Measurements from ENCODE around the gene DSCAM.

GRCh38 chr21:40208948-40209345, 638.0 kb downstream of the DSCAM start:
- TF ChIP-seq CTCF (IDR thresholded peaks at IDR 0.05; ENCODE audit: extremely low read depth in 1 of 2, insufficient read depth in 1 of 2, low read depth in 1 of 2, low read length in 2 of 2) = no peak
- TF ChIP-seq MYC (IDR thresholded peaks at IDR 0.05; ENCODE audit: low read depth, low read length) = no peak
- no peak for TF ChIP-seq POLR2AphosphoS5 (IDR thresholded peaks at IDR 0.05; ENCODE audit: insufficient read depth, low read depth, low read length)
- TF ChIP-seq EZH2 (IDR thresholded peaks at IDR 0.05; ENCODE audit: borderline replicate concordance, low read depth, low read length, severe bottlenecking) = no peak
- no peak for TF ChIP-seq POLR2A (IDR thresholded peaks at IDR 0.05; ENCODE audit: low read depth, low read length)
- no peak for TF ChIP-seq JUN (IDR thresholded peaks at IDR 0.05; ENCODE audit: borderline replicate concordance, insufficient read depth, insufficient read length, low read depth)
- no peak for TF ChIP-seq MAX (IDR thresholded peaks at IDR 0.05; ENCODE audit: insufficient read depth, insufficient read length)
- no peak for TF ChIP-seq GATA2 (IDR thresholded peaks at IDR 0.05; ENCODE audit: insufficient read depth, insufficient read length, low read depth, low read length)
- TF ChIP-seq FOS (IDR thresholded peaks at IDR 0.05; ENCODE audit: borderline replicate concordance, insufficient read depth, low read length) = no peak
